HG02884 (cell line): Measurements from ENCODE around the gene SETBP1.

Experiments used
- ATAC-seq: cut with Tn5 transposase; IDR thresholded peaks from one replicate; pipeline ENCODE4 v1.9.1; 2021; ENCODE audit warnings: mild to moderate bottlenecking, moderate library complexity; ENCODE audit not compliant: unreplicated experiment

Gene SETBP1

DNA sequence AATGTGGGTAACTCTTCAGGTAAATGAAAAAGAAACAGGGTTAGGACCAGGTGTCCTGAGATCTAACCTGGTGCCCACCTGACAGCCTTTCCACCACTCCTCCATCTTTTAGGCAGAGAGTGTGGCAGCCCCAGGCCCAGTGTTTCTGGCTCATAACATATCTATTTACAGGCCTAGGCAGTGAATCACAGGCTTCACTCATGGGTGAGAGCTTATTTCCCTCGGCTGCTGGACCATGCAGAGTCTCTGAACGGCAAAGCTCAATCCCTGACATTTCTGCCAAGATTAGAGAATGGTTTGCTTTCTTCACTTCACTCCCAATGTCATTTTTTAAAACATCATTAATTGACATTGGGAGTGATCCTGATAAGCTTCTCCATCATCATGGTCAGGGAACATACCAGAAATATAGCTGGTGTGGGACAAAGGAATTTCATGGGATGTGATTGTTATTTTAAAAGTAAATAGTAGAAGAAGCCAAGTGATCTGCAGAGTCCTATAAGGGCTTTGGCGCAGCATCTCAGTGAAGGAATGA is 323.9 kb downstream of the SETBP1 start:
- ATAC-seq, result no peak

DNA sequence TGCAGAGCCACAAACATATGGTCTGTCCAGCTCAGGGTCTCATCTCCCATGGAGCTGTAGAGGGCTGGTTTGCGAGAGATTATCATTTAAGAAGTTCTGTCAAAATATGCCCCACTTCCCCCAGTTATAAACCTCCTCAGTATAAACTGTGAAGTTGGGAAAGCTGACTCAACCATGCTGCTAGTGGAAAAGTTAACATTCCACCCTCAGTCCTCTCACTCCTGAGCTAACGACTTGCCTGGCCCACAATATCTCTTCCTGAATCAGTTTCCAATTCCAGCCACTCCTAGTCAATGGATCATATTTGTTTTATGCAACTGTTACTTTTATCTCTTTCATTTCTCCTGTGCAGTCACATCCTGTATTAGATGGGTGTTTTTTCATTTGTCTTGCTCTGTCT is 326.2 kb downstream of the SETBP1 start:
- no peak for ATAC-seq

DNA sequence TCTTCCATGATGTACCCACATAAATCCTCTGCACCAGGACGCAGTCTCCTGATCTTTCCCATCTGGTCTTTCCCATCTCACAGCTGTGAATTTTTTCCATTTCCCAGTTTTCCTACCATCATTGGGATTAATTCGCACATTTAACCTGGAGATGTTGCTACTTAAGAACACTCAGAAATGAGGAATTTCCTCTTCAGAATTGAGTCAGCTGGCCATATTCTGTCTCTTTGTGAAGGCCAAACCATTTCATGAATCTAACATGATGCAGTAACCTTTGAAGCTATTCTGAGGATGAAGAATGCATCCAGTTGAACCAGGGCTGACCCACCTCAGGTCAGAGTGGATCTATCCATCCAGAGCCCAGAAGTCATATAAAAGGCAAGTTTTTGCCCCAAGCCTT is 326.8 kb downstream of the SETBP1 start:
- no peak for ATAC-seq

DNA sequence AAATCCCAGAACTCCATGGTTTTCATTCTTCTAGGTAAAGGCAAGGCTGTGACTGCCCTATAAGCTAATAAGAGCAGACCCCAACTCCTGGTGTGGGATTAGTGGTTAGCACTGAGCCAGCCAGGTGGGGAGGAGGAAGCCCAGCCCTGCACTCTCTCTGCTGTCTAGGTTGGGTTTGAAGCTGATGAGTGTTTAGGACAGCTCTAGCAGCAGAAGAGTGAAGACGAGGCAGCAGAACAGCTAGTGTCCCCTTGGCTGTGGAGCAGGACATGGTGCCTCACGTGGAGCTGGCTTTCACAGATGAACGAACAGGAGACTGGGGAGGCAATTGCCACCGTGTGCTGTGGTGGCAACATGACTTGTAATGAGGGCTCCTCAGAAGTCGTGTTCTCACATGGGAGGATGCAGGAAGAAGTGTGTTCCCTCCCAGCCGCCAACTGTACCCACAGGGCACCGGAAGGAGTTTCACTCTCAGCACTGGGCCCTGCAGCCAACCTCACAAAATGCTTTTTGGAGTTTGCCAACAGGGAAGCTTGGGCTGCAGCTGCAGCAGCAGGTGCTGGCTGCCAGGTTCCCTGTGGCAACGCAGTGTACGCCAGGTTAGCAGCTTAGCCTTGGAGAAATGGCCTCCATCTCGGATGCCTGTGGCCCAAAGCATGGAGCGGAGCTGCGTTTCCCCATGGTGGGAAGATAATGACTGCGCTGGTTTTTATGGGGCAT is 328.2 kb downstream of the SETBP1 start:
- ATAC-seq, result no peak

DNA sequence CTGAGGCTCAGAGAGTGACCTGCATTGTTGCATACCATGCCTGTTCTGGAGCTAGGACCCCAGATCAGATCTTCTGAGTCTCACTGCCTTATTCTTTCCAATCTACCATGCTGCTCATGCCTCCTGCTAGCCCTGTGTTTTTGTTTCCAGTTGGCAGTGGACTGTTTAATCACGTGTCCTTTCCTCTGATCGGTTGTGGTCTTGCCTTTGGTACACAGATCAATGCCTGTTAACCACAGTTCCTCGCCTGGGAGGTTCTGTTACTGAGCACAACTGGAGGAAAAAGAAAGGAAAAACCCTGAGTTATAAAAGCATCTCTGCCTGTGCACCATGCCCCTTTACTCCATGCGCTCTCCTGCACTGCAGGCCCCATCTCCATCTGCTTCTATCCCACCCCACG is 329.1 kb downstream of the SETBP1 start:
- ATAC-seq, result no peak

DNA sequence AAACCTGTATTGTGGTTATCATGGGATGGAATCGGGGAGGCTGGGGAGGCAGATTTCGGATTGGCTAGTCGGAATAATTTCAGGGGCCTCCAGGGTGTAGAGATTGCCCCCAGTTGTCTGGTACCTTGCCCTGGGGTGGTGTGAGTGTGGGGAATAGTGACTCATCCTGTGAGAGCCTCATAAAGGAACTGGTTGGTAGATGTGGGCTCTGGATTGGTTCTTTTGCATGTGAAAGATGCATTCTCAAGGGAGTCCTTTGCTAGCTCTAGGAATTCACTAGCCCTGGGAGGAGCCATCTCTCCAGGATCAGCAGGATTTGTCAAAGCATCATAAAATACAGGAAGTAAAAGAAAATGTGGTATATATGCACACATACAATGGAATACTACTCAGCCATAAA is 331.6 kb downstream of the SETBP1 start:
- no peak for ATAC-seq

DNA sequence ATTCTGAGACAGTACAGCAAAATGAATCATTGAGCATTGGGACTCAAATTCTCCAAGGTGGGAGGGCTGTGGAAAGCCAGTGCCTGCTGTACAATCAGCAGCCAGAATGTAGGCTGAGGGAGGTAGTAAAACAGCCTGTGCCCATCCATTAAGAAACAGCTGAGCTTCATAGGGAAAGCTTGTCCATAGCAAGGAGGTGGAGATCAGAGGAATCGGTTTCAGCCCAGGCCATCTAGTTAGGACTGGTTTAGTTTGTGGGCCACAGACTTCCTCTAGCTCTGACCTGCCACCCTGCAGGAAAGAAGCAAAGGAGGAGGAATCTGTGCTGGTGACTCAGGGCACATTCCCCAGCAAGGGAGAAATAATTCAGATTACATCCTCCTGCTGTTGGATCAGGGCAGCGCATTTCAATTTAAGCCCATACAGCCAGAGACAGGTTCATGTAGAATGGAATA is 333.4 kb downstream of the SETBP1 start:
- no peak for ATAC-seq

DNA sequence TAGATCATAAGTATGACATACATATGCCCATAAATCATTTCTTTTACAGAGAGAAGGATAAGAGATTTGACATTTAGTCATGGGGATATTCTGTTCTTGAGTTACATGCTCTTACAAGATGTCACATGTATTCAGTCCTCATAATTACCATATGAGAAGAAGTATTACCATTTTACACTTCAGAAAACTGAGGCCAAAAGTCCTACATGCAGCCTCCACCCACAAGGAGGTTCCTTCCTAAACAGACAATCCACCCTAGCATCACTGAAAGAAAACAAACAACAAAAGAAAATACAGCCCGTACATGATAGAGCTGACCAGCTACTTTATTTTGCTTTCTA is 335.1 kb downstream of the SETBP1 start:
- ATAC-seq, result no peak

DNA sequence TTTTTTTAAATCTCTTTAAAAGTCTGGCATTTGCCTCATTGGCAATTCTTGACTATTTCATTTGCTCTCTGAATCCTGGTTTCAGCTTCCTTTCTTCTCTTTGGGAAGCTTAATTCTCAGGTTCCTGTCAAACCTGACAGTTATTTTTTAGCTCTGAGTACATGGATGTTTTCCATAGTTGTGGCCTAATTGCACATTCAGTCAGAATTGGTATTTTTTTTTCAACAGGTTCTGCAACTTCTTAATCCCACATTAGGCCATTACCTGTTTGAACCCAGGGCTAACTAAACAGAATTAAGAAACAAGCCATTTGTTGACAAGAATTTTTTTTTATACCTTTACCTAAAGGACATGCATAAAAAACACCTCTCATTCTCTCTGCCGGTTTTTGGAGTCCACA is 338.8 kb downstream of the SETBP1 start:
- no peak for ATAC-seq

DNA sequence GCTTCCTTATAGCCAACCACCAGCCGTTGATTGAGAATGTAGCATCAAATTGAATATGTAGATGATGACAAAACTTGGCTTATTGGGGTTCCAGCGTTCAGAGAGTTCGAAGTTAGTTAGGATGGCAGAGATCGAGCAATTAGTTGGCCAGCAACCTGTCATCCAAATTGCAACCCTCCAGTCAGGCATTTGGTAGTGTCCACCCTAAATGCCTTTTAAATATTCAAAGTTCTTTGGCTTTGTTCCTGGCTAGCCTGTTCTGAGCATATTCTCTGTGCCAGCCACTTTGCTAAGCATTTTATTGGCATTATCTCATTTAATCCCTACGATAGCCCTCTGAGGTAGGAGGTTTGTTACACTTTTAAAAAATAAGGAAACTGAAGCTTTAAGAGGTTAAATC is 342.8 kb downstream of the SETBP1 start:
- ATAC-seq, result no peak

DNA sequence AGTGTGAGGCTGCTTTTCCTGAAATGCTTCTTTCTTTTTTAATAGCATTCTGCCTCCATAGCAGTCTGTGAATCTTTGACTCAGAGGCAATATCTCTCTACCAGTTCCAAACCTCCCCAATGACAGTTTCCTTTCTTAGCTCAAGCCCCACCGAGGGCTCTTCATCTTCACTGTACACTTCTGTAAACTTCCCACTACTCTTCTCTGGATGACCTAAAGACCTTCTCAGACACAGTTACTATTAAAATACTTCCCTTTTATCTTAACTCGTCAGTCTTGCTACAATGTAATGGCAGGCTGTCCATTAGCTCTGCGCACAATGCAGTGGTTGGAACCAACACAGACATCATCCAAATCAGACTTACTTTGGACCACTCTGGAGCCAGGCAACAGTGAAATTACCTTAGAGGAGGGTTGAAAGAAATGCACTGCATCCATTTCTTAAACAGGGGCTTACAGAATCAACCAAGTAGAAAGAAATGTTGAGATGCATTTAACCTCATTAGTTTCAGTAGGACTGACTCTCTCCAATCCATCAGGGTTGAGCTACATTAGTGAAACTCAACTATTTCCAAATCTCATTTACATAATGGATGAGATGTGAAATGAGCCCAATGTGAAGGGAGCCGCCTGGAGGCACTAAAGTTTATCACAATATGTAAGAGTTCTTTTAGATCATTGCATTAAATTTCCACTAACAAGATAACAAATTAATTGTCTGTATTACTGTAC is 343.8 kb downstream of the SETBP1 start:
- no peak for ATAC-seq

DNA sequence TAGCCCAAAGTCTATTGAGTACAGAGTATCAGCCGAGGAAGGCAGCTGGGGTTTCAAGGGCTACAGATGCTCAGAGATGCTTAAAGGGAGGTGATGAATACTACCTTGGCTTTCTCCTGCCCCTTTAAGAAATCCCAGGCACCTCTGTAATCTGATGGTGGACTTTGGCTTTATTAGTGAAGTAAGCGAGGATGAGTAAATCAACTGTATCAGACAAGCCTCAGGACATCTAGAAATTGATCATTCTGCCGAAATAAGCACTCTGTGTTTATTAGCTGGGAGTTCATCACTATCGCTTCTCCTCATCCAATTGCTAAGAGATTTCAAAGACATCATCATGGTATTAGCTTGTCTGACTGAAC is 344.4 kb downstream of the SETBP1 start:
- ATAC-seq, result no peak

DNA sequence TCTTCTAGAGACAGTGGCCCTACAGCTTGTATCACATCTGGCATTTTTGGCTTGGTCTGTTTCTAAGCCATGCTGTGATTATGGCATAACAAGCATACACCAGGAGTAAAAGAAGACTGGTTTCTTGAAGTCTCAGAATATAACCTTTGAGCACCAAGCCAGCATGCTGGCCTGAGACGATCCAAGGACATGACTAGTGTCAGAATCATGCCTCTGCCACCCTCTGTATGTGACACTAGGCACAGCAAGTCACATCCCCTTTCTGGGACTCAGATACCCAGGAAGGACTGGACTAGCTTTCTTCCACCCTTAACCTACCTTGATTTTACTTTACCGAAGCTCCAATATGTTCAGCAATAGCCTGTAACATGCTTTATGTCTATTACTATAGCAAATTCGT is 345.5 kb downstream of the SETBP1 start:
- no peak for ATAC-seq

DNA sequence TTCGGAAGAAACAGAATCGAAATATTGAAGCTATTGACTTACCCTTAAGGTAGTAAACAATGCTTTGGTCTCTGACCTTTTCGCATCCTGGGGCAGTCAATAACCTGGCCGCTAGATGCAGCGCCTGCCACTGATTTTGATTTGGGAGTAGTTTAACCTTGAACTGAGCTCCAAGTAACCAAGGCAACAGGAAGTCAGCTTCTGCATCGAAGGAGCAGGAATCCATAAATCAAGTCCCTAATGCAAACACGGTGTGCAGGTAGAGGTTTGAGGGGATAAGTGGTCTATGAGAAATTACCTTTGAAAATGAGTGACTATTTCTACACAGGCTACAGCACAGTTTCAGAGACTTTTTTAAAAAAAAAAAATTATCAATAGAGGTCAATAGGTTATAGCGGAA is 353.5 kb downstream of the SETBP1 start:
- no peak for ATAC-seq

DNA sequence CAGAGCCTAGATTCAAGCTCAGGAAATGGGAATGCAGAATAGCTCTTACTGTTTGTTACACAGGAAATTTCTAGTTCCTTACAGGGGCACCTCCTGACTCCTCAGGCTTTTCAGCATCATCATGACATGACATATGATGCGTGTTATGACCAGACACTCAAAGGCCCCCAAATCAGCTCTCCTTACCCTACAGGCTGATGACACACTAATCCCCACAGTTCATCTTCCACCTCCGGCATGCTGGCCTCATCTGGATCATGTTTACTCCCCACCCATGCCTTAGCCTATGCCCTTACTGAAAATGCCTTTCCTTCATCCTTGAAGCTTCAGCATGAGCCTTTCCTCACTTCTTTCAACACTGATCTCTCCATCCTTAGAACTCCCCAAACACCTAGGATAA is 356.9 kb downstream of the SETBP1 start:
- ATAC-seq, result no peak

DNA sequence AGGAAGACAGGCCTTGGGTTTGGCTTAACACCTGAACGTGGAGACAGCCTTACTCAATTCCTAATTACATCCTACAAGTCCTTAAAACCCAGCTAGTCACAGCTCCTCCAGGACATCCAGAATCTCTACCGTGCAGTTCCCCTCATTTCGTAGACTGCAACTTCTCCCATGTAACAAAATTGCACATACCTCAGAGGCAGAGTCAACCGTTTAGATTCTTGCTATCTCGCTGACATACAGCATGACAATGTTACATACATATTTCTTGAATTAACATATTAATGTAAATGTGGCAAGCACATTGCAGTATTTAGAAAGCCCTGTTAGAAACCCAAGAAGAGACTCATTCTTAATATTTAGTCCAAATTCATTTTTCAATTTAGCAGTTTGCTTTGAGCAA is 358.7 kb downstream of the SETBP1 start:
- no peak for ATAC-seq

DNA sequence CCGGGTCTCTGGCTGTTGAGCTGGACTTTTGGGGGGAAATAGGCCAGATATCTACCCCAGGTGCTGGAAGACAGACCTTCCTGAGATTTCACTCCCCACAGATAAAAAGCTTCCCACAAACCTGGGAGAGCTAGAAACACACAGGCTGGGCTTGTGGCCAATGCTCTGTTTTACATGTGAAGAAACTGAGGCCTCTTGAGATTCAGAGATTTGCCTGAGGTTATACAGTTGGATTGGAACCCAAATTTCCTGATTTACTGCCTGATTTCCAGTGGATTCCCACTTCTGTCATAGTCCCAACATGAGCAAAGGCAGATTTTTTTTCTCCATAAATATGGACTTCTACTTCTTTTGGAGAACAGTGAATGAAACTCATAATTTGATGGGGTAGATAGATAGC is 360.2 kb downstream of the SETBP1 start:
- no peak for ATAC-seq

DNA sequence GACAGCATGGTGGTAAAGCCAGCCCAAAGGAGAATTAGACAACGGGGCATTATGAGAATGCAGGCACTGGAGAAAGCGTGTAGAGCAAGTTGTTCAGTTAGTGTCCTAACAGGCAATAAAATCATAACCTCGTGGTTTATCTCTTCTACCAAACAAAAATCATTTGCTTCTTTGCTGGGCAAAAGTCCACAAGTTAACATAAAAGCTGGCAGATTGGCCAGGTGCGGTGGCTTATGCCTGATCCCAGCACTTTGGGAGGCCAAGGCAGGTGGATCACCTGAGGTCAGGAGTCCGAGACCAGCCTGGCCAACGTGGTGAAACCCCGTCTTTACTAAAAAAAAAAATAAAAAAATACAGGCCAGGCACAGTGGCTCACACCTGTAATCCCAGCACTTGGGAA is 364.1 kb downstream of the SETBP1 start:
- ATAC-seq, result no peak

DNA sequence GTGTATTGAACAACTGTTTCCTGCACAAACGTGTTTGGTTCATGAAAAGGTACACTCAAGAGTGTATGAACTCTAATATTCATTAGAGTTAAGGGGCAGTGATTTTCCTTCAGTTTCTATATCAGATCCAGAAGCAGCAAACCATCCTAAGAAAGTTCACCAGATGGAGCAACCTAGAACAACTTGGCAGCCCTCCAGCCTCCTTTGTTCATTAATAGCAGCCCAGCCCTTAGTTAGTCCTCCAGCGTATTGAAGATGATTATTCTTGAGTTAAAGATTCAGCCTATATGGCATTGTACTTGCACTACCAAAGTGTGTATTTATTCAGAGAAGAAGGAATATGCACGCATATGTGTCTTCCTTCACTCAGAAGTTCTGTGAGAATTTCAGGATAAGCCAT is 365.5 kb downstream of the SETBP1 start:
- ATAC-seq, result no peak

DNA sequence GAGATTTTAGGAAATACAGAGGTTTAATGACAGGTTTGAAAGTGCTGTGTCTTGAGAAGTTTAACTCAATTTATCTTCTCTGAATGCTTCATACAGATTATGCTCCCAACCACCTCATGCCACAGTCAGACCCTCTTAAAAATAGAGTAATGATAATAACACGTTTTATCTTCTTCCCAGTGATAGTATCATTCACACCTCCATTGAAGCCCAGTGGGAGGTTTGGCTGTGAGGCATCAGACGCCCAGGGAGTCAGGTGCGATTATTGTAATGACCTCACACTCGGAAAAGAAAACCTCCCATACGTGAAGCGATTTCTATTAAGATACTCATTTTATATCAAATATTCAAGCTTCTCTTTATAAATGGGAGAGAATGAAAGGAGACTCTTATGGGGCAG is 366.3 kb downstream of the SETBP1 start:
- ATAC-seq, result no peak

DNA sequence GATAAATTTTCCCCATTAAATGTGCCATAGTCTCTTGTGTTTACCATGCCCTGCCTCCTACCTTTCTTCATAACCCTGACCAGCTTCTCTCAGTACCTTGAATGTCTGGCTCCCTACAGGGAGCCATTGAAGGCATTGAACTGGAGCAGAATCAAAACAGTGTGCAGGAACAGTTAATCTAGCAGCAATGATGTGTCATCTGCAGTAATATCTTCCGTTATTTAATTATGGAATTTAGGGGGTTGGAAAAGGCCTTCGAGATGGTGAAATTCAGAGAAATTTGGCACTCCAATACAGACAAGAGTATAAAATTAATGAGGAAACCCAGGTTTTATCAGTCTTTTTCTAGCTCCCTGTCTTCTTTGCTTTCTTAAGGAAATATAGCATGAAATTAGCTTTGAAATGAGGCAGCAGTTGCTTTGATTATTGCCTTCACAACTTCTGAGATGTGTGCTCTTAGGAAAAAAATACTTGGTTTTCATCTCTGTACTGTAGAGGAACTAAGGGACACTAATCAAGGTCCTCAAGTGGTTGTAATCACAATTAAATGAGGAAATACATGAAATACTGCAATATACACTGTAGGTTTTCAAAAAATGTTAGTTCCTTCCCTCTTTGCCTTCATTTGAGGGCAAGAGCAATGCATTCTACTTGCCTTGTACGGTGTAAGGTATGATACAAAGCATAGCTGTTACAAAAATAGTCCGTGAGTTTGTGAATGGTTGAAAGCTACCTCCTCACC is 369.1 kb downstream of the SETBP1 start:
- no peak for ATAC-seq
